GM21529 (cell line): ENCODE measurements around the gene SLC6A11.

Experiments used
- ATAC-seq: cut with Tn5 transposase; IDR thresholded peaks from one replicate; pipeline ENCODE4 v1.9.1; 2021; ENCODE audit not compliant: unreplicated experiment

The SLC6A11 gene

GRCh38 chr3:10883478-10884234, 67.6 kb downstream of the SLC6A11 start:
- no peak for ATAC-seq

- no peak for ATAC-seq
Observed at GRCh38 chr3:10887015-10887414, 71.0 kb downstream of the SLC6A11 start.

GRCh38 chr3:10888518-10889090, 72.6 kb downstream of the SLC6A11 start:
- no peak for ATAC-seq

GRCh38 chr3:10889206-10889960, 73.4 kb downstream of the SLC6A11 start:
- no peak for ATAC-seq

GRCh38 chr3:10890665-10891064, 74.6 kb downstream of the SLC6A11 start:
- no peak for ATAC-seq

GRCh38 chr3:10892622-10893021, 76.6 kb downstream of the SLC6A11 start:
- ATAC-seq = no peak

GRCh38 chr3:10901296-10901945, 85.4 kb downstream of the SLC6A11 start:
- ATAC-seq = no peak

GRCh38 chr3:10907262-10907661, 91.2 kb downstream of the SLC6A11 start:
- no peak for ATAC-seq

- ATAC-seq = no peak
Observed at GRCh38 chr3:10910367-10910766, 94.3 kb downstream of the SLC6A11 start.

- ATAC-seq = no peak
Observed at GRCh38 chr3:10911350-10912002, 95.4 kb downstream of the SLC6A11 start.

- no peak for ATAC-seq
Observed at GRCh38 chr3:10912786-10913185, 96.8 kb downstream of the SLC6A11 start.

- no peak for ATAC-seq
Observed at GRCh38 chr3:10915376-10915775, 99.3 kb downstream of the SLC6A11 start.

- no peak for ATAC-seq
Observed at GRCh38 chr3:10917176-10917575, 101.1 kb downstream of the SLC6A11 start.

- ATAC-seq = no peak
Observed at GRCh38 chr3:10918011-10918410, 102.0 kb downstream of the SLC6A11 start.

GRCh38 chr3:10919636-10920035, 103.6 kb downstream of the SLC6A11 start:
- no peak for ATAC-seq

- ATAC-seq = no peak
Observed at GRCh38 chr3:10925436-10926255, 109.6 kb downstream of the SLC6A11 start.

GRCh38 chr3:10926256-10926810, 110.3 kb downstream of the SLC6A11 start:
- no peak for ATAC-seq

- ATAC-seq = no peak
Observed at GRCh38 chr3:10926811-10927521, 110.9 kb downstream of the SLC6A11 start.

GRCh38 chr3:10927551-10927950, 111.5 kb downstream of the SLC6A11 start:
- ATAC-seq = no peak
